IPS-15b (cell line): Measurements from ENCODE around the gene PCDHA1.

Experiments used
- H3K27me3 ChIP-seq: one replicate; pipeline ENCODE4 v1.6.1; 2013; ENCODE audit warnings: low read length; ENCODE audit not compliant: control insufficient read depth, insufficient read depth
- H3K36me3 ChIP-seq: one replicate; pipeline ENCODE4 v1.6.1; 2013; ENCODE audit warnings: low read length; ENCODE audit not compliant: control insufficient read depth, insufficient read depth
- H3K4me1 ChIP-seq: one replicate; pipeline ENCODE4 v1.6.1; 2013; ENCODE audit warnings: mild to moderate bottlenecking, low read length; ENCODE audit not compliant: control insufficient read depth, insufficient read depth
- H3K4me3 ChIP-seq: one replicate; pipeline ENCODE4 v1.5.1; 2013; ENCODE audit warnings: low read depth, low read length
- H3K9ac ChIP-seq: one replicate; pipeline ENCODE4 v1.6.1; 2013; ENCODE audit warnings: low read depth, mild to moderate bottlenecking, low read length
- H3K9me3 ChIP-seq: one replicate; pipeline ENCODE4 v1.6.1; 2013; ENCODE audit warnings: mild to moderate bottlenecking, low read length; ENCODE audit not compliant: control insufficient read depth, insufficient read depth

The PCDHA1 gene

GRCh38 chr5:140989254-140990020 is 203.5 kb downstream of the PCDHA1 start:
- no peaks in the 10 kb centered on the region for H3K36me3 ChIP-seq
- H3K9me3 ChIP-seq, result no peaks in the 10 kb centered on the region
- H3K27me3 ChIP-seq, result no peaks in the 10 kb centered on the region
- peaks cover 35% of the 10 kb centered on the region for H3K4me1 ChIP-seq
- H3K4me3 ChIP-seq, result no peak overlapping the region
- H3K9ac ChIP-seq, result no peak overlapping the region

GRCh38 chr5:140992828-140993227 is 206.9 kb downstream of the PCDHA1 start:
- Histone ChIP-seq H3K9me3 (no peaks in the 10 kb centered on the region), H3K36me3 (no peaks in the 10 kb centered on the region), H3K4me3 (no peak overlapping the region), H3K27me3 (no peaks in the 10 kb centered on the region), H3K4me1 (peaks cover 20% of the 10 kb centered on the region), H3K9ac (no peak overlapping the region)

- H3K36me3 ChIP-seq, result no peaks in the 10 kb centered on the region
- H3K27me3 ChIP-seq, result no peaks in the 10 kb centered on the region
- no peak overlapping the region for H3K4me3 ChIP-seq
- H3K4me1 ChIP-seq, result peaks cover 11% of the 10 kb centered on the region
- no peaks in the 10 kb centered on the region for H3K9me3 ChIP-seq
- H3K9ac ChIP-seq, result no peak overlapping the region
These were observed 210.1 kb downstream of the PCDHA1 start for GRCh38 chr5:140996060-140996459.

- Histone ChIP-seq H3K27me3 (no peaks in the 10 kb centered on the region), H3K4me1 (peaks cover 24% of the 10 kb centered on the region), H3K9me3 (no peaks in the 10 kb centered on the region), H3K4me3 (no peak overlapping the region), H3K9ac (no peak overlapping the region), H3K36me3 (no peaks in the 10 kb centered on the region)
These were observed 213.0 kb downstream of the PCDHA1 start for GRCh38 chr5:140998921-140999410.

- no peaks in the 10 kb centered on the region for H3K9me3 ChIP-seq
- H3K27me3 ChIP-seq, result no peaks in the 10 kb centered on the region
- peaks cover 36% of the 10 kb centered on the region for H3K4me1 ChIP-seq
- H3K4me3 ChIP-seq, result peak overlapping the region; percentile 51
- H3K9ac ChIP-seq, result peak overlapping the region; percentile 70
- H3K36me3 ChIP-seq, result no peaks in the 10 kb centered on the region
These were observed 215.5 kb downstream of the PCDHA1 start for GRCh38 chr5:141001446-141001843.

GRCh38 chr5:141001844-141002604 is 216.1 kb downstream of the PCDHA1 start:
- Histone ChIP-seq H3K4me1 (peaks cover 36% of the 10 kb centered on the region), H3K4me3 (peak overlapping the region; percentile 51), H3K36me3 (no peaks in the 10 kb centered on the region), H3K9me3 (no peaks in the 10 kb centered on the region), H3K27me3 (no peaks in the 10 kb centered on the region), H3K9ac (peak overlapping the region; percentile 70)

GRCh38 chr5:141002605-141002965 is 216.6 kb downstream of the PCDHA1 start:
- H3K4me3 ChIP-seq, result no peak overlapping the region
- H3K4me1 ChIP-seq, result peaks cover 36% of the 10 kb centered on the region
- no peaks in the 10 kb centered on the region for H3K36me3 ChIP-seq
- H3K9ac ChIP-seq, result no peak overlapping the region
- no peaks in the 10 kb centered on the region for H3K9me3 ChIP-seq
- H3K27me3 ChIP-seq, result no peaks in the 10 kb centered on the region

GRCh38 chr5:141003031-141003430 is 217.1 kb downstream of the PCDHA1 start:
- Histone ChIP-seq H3K27me3 (no peaks in the 10 kb centered on the region), H3K36me3 (no peaks in the 10 kb centered on the region), H3K4me3 (no peak overlapping the region), H3K9ac (no peak overlapping the region), H3K9me3 (no peaks in the 10 kb centered on the region), H3K4me1 (peaks cover 36% of the 10 kb centered on the region)

GRCh38 chr5:141003791-141004611 is 218.1 kb downstream of the PCDHA1 start:
- no peak overlapping the region for H3K9ac ChIP-seq
- no peaks in the 10 kb centered on the region for H3K9me3 ChIP-seq
- no peaks in the 10 kb centered on the region for H3K36me3 ChIP-seq
- H3K27me3 ChIP-seq, result no peaks in the 10 kb centered on the region
- H3K4me1 ChIP-seq, result peaks cover 36% of the 10 kb centered on the region
- H3K4me3 ChIP-seq, result peak overlapping the region; percentile 5

- H3K4me1 ChIP-seq, result peaks cover 21% of the 10 kb centered on the region
- no peaks in the 10 kb centered on the region for H3K9me3 ChIP-seq
These were observed 221.9 kb downstream of the PCDHA1 start for GRCh38 chr5:141007791-141008190.

GRCh38 chr5:141010047-141010793 is 224.3 kb downstream of the PCDHA1 start:
- Histone ChIP-seq H3K9ac (no peak overlapping the region), H3K4me1 (peaks cover under 1% of the 10 kb centered on the region), H3K4me3 (no peak overlapping the region), H3K9me3 (no peaks in the 10 kb centered on the region), H3K27me3 (no peaks in the 10 kb centered on the region), H3K36me3 (no peaks in the 10 kb centered on the region)

More at GRCh38 chr5:141007791-141008190, 221.9 kb downstream of the PCDHA1 start:
- Histone ChIP-seq H3K36me3 (no peaks in the 10 kb centered on the region), H3K27me3 (no peaks in the 10 kb centered on the region), H3K4me3 (no peak overlapping the region), H3K9ac (no peak overlapping the region)
